C4-2B (cell line): ENCODE data around the gene HRAS.

Experiments used
- H3K27ac ChIP-seq: fragments of 450-650 bp; 2 replicates; pipeline ENCODE4 v1.5.1; 2017
- ZFX ChIP-seq: fragments of 450-650 bp; IDR thresholded peaks from 2 replicates; pipeline ENCODE4 v1.6.1; 2017
- TF ChIP-seq, protein P1 (sequence below): fragments of 450-650 bp; conservative IDR thresholded peaks from 2 replicates; pipeline ENCODE4 v1.5.1; 2017; ENCODE audit warnings: mild to moderate bottlenecking

HRAS gene

DNA sequence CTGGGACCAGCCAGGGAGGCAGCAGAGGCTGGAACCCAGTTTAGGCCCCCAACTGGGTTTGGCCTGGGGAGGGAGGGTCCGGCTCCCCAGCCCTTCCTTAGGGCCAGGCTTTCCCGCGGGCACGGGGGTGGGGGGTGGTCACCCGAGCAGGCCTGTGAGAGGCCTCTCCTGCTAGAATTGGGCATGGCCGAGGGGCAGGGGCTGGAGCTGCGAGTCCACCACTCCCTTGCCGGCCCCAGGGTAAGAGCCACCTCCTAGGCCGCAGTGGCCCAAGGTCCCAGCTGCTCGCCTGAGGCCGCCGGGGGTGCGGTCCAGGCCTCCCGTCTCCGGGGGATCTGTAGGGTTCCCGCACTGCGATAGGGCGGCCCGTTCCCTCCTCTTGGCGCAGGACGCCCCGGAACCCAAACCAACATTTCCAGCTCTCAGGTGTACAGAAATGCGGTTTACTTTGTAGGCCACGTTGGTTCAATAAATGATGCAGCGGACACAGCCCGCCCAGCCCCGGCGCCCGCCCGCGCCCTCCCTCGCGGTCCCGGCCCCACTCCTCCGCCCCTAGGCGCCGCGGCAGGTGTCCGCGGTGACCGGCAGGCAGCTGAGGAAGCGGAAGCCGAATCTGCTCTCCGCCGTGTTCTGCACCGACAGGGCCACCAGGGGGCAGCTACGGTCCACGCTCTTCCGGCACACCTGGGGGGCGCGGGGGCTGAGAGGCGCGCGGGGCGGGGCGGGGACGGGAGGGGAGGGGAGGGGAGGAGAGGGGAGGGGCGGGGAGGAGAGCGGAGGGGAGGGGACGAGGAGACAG is 19.3 kb upstream of the HRAS start:
- TF ChIP-seq ZFX: no peak
- TF ChIP-seq, protein P1, sequence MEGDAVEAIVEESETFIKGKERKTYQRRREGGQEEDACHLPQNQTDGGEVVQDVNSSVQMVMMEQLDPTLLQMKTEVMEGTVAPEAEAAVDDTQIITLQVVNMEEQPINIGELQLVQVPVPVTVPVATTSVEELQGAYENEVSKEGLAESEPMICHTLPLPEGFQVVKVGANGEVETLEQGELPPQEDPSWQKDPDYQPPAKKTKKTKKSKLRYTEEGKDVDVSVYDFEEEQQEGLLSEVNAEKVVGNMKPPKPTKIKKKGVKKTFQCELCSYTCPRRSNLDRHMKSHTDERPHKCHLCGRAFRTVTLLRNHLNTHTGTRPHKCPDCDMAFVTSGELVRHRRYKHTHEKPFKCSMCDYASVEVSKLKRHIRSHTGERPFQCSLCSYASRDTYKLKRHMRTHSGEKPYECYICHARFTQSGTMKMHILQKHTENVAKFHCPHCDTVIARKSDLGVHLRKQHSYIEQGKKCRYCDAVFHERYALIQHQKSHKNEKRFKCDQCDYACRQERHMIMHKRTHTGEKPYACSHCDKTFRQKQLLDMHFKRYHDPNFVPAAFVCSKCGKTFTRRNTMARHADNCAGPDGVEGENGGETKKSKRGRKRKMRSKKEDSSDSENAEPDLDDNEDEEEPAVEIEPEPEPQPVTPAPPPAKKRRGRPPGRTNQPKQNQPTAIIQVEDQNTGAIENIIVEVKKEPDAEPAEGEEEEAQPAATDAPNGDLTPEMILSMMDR: peak; percentile 80
- H3K27ac ChIP-seq: peak overlapping the region; percentile 22; the same call in 1 of the 2 replicates

DNA sequence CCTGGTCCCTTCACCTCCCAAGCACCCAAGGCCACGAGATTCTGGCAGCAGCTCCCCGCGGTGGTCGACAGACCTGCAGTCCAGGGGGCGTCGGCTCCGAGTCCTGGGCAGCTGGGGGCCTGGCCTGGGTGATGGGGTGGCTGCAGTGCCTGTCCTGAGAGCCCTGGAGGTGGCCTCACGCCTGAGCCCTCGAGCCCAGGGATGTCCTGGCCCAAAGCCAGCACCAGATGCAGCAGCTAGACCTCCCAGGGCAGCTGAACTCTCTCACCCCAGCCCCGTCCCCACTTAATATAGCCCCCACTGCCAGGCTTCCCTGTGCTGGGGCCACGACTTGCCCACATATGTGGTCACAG is 18.6 kb upstream of the HRAS start:
- H3K27ac ChIP-seq: no peak overlapping the region
- TF ChIP-seq ZFX: no peak
- TF ChIP-seq, protein P1: no peak

DNA sequence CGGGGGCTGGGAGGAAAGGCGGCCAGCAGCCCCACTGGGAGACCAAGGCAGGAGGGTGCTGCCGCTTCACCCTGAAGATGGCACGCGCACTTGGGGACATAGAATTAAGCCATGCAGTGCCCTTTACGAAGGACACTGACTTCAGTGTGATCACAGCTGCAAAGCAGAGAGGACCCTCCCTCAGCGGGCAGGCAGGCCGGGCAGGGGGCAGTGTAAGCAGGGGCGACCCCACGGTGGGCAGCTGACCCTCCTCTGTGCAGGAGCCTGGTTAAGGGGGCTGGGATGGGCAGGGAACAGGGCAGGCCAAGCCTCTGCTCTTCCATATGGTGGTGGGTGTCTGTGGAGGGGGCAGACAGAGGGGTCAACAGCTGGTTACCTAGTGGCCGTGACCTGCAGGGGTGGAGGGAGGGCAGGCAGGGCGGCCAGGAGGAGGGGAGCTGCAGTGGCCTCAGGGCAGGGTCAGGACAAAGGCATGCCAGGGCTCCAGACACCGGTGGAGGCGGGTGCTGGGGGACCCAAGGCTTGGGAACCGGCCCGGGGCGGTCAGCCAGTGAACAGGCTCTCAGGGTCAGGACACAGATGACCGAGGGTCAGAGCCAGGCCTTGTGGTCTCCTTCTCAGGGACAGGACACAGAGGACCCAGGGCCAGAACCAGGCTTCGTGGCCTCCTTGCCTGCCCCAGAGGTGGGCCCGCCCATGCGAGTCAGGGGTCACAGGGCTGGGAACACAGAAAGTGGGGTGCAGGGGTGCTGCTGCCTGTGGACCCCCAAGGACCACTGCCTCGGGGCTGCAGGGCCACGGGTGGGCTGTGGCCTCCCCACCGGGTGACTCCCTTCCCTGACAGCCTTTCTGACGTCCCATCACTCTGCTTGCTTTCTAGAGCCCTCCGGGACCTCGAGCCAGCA is 18.0 kb upstream of the HRAS start:
- TF ChIP-seq, protein P1: no peak
- no peak for TF ChIP-seq ZFX
- no peak overlapping the region for H3K27ac ChIP-seq

DNA sequence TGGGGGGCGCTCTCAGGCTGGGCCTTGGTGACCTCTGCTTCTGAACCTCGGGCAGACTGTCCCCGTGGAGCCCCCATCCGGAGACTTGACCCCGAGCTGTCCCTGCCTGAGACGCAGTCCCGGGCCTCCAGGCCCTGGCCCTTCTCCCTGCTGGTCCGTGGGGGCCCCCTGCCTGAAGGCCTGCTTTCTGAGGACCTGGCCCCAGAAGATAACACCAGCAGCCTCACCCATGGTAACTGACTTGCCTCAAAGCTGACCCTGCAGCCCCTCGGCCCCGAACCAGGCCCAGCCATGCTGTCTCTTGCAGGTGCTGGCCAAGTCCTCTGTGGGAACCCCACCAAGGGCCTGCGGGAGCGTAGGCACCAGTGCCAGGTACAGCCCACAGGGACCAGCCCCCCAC is 16.2 kb upstream of the HRAS start:
- H3K27ac ChIP-seq: no peak overlapping the region

DNA sequence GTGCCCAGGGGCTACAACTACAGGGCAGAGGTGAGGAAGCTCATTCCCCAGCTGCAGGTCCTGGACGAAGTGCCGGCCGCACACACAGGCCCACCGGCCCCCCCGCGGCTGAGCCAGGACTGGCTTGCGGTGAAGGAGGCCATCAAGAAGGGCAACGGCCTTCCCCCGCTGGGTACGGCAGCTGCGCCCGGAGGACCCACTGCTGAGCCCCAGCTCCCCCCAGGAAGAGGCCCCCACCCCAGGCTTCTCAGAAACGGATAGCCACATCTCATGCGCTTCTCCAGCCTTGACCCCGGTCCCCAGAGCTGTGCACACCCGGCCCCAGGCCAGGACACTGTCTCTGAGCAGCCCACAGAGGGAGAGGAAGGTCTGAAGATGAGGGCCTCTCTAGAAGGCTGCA is 15.8 kb upstream of the HRAS start:
- H3K27ac ChIP-seq: no peak overlapping the region
- TF ChIP-seq, protein P1: no peak
- TF ChIP-seq ZFX: no peak

More for the DNA sequence above, 16.2 kb upstream of the HRAS start:
- TF ChIP-seq, protein P1: no peak
- TF ChIP-seq ZFX: no peak

DNA sequence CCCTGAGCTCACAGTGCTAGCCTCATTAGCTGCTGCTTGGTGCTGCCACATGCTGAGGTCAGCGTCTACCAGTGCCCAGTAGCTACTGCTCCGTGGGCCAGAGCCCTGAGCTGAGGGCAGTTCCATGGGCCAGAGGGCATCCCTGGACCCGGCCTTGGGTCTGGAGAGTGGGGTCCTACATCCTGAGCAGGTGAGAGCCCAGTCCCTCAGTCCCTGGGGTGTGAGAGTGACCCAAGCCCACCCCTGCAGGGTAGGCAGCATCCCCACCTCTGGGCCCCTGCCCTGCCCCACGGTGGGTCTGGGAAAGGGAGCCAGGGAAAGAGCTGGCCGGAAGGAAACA is 15.3 kb upstream of the HRAS start:
- H3K27ac ChIP-seq: no peak overlapping the region
- TF ChIP-seq ZFX: no peak
- TF ChIP-seq, protein P1: no peak
